Transverse colon (tissue), 4 donors: ENCODE measurements around the gene GABRB2. TPM values are rescaled to one million over a fixed set of nuclear protein-coding genes. Genes with fewer than 3 reads are reported as not detected.

Experiments
- DNase-seq: peaks from one replicate; pipeline ENCODE4 v3.0.0-alpha.2; 2019
- H3K27ac ChIP-seq, 4 donors: fragments of 200-600 bp; sonication (generic); 2 replicates each; pipeline ENCODE4 v1.5.1; 2016 to 2018; ENCODE audit warnings: inconsistent platforms in 4 of 4
- H3K27me3 ChIP-seq: fragments of 200-600 bp; sonication (generic); 2 replicates; pipeline ENCODE4 v1.5.1; 2017; ENCODE audit warnings: inconsistent platforms
- H3K36me3 ChIP-seq, 4 donors: fragments of 200-600 bp; sonication (generic); 2 replicates each; pipeline ENCODE4 v1.5.1; 2017 to 2019; ENCODE audit warnings: inconsistent platforms in 4 of 4
- H3K4me1 ChIP-seq, 4 donors: fragments of 200-600 bp; sonication (generic); 2 replicates each; pipeline ENCODE4 v1.5.1; 2017 to 2020; ENCODE audit warnings: inconsistent platforms in 4 of 4
- H3K4me3 ChIP-seq, 4 donors: fragments of 200-600 bp; sonication (generic); 1 replicate in 1 of 4; 2 replicates in 3 of 4; pipeline versions ENCODE4 v1.5.1 to v1.6.1; 2017 to 2019; ENCODE audit warnings: inconsistent platforms in 4 of 4
- H3K9me3 ChIP-seq, 2 donors: fragments of 200-600 bp; sonication (generic); 2 replicates each; pipeline ENCODE4 v1.5.1; 2017 to 2019; ENCODE audit warnings: inconsistent platforms in 2 of 2
- CTCF ChIP-seq, 5 experiments: fragments of 200-600 bp in 3 of 5; fragments of 450-650 bp in 2 of 5; sonication (generic) in 3 of 5; IDR thresholded peaks; 1 replicate in 2 of 5; 2 replicates in 3 of 5; pipeline ENCODE4 v1.5.1; 2016 to 2017; ENCODE audit warnings: antibody characterized with exemption in 5 of 5, inconsistent platforms in 3 of 5, mild to moderate bottlenecking in 2 of 5, moderate library complexity in 1 of 5
- EP300 ChIP-seq: sonication (generic); formaldehyde crosslinking; IDR thresholded peaks from one replicate; pipeline ENCODE4 v1.6.1; 2017; ENCODE audit warnings: antibody characterized with exemption, low read depth
- POLR2A ChIP-seq: fragments of 450-650 bp; IDR thresholded peaks from one replicate; pipeline ENCODE4 v1.6.1; 2016; ENCODE audit warnings: antibody characterized with exemption, mild to moderate bottlenecking, moderate library complexity
- POLR2AphosphoS5 ChIP-seq, 3 donors: sonication (generic); formaldehyde crosslinking; IDR thresholded peaks; one replicate each; pipeline ENCODE4 v1.6.1; 2016; ENCODE audit warnings: antibody characterized with exemption in 3 of 3
- WGBS, 2 donors: methylation state at CpG; one replicate each; pipeline ENCODE4 v1.1.5; 2018; ENCODE audit warnings: low coverage in 1 of 2; 5-methylcytosine and 5-hydroxymethylcytosine counted together
- in situ Hi-C, 4 donors: fragments of 200-750 bp; cut with MboI; loops; one replicate each; pipeline versions ENCODE4 v1.15.0 to v1.15.1; 2017; ENCODE audit warnings: low sequenced_read_pairs in 3 of 4, low pct_ligation_motif_present in 1 of 4, low pct_unique_long_range_greater_than_20kb in 1 of 4
- intact Hi-C: fragments of 100-400 bp; cut with DNase I; formaldehyde crosslinking; loops from one replicate; pipeline ENCODE4 v1.15.1; 2023; ENCODE audit warnings: low total_unique reads
- total RNA-seq, 4 donors: library from RNA; depleted of rRNA; stranded (reverse); fragments of >200 nt; gene quantifications; one replicate each; pipeline ENCODE4 v1.1.0, GENCODE V29; 2016

GABRB2 gene
- total RNA-seq, 4 donors from 2014 or later, result 0.55 to 0.64 TPM; not detected in 2

DNA sequence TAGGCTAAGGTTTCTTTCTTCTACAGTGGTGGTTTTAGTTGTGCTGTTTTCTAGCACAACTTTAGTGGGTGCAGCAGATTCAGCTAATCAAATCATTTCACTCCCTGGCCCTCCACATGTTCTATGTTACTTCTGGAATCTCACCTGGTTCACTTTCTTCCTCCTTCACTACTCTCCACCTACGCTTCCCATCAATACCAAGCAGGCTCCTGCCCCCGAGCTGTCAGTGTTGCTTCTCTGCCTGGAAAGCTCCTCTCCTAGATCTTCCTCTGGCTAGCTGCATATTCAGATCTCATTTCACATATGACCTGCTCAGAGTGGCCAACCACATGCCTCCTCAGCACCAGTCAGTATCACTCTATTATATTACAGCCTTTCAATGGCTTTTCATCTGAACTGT, 19.6 kb upstream of the GABRB2 start:
- no peak overlapping the region for H3K27ac ChIP-seq
- H3K4me3 ChIP-seq, result no peak overlapping the region
- TF ChIP-seq POLR2A (no peak), CTCF (IDR thresholded peaks at IDR 0.05) (no peak), EP300 (no peak)
- intact Hi-C loops (no loop called here), in situ Hi-C loops (loop anchor here in 1 of 4 donors (25.0 kb wide), 1 partner anchor 1771 kb away; no protein-coding TSS in a partner anchor)
- no peak for DNase-seq
- H3K4me1 ChIP-seq, result no peaks in the 10 kb centered on the region
- WGBS, 2 donors, result 57 to 71% methylated on average over 2 of the region's 2 CpGs
- H3K36me3 ChIP-seq, result no peaks in the 10 kb centered on the region
- H3K27me3 ChIP-seq, result no peaks in the 10 kb centered on the region
- no peaks in the 10 kb centered on the region for H3K9me3 ChIP-seq

- WGBS, 2 donors, result 43 to 46% methylated on average over 1 to 2 of the region's 2 CpGs
- Histone ChIP-seq H3K4me3 (no peak overlapping the region), H3K4me1 (no peaks in the 10 kb centered on the region), H3K36me3 (no peaks in the 10 kb centered on the region), H3K9me3 (no peaks in the 10 kb centered on the region), H3K27me3 (no peaks in the 10 kb centered on the region), H3K27ac (no peak overlapping the region)
- intact Hi-C loops (no loop called here), in situ Hi-C loops (loop anchor here in 1 of 4 donors (25.0 kb wide), 1 partner anchor 1775 kb away; no protein-coding TSS in a partner anchor)
- no peak for TF ChIP-seq EP300
- no peak for TF ChIP-seq POLR2A
- no peak for TF ChIP-seq CTCF (IDR thresholded peaks at IDR 0.05)
- TF ChIP-seq POLR2AphosphoS5 (IDR thresholded peaks at IDR 0.05), result no peak
- no peak for DNase-seq
Measured at GRCh38 chr5:161562446-161562845, 15.9 kb upstream of the GABRB2 start.

GRCh38 chr5:161549106-161549505, 2.6 kb upstream of the GABRB2 start:
- Histone ChIP-seq H3K9me3 (no peaks in the 10 kb centered on the region), H3K27ac (no peak overlapping the region), H3K27me3 (peaks cover 50% of the 10 kb centered on the region), H3K36me3 (no peaks in the 10 kb centered on the region), H3K4me3 (peak overlapping the region in 3 of 4 donors; percentile 1 to 48 (median 38)), H3K4me1 (peaks cover 0 to 28% (median 17%) of the 10 kb centered on the region in 4 donors)
- no peak for DNase-seq
- intact Hi-C loops, result no loop called here
- TF ChIP-seq POLR2AphosphoS5 (IDR thresholded peaks at IDR 0.05) (no peak), EP300 (no peak), POLR2A (no peak), CTCF (IDR thresholded peaks at IDR 0.05) (no peak)
- 10 to 11% methylated on average over 6 to 15 of the region's 15 CpGs for WGBS, 2 donors
- in situ Hi-C loops, result no loop called here

DNA sequence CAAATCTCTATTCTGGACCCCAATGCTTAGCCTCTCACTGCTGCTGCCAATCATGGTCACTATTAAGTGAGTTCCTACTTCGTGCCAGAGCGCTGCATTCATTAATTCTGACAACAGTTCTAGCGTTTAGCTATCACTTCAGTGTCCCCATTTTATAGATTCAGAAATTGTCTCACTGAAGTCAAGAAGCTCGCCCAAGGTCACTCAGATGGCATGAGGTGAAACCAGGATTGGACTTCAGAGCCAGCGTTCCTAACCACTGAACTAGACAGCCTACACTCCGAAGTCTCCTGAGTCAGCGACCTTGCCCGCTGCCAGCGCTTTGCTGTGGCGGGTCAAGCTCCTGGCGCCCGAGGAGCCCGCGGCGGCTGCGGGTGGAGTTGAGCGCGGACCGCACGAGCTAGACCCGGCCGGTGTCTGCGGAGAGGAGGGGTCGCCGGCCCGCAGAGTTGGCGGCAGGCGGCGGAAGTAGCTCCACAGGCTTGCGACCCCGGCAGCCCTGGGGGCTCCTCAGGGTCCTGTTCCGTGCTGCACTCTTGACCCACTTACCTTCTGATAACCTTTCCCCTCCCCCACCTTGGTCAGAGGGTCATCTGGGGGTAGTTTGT, 2.1 kb upstream of the GABRB2 start:
- H3K4me3 ChIP-seq, result peak overlapping the region in 3 of 4 donors; percentile 1 to 48 (median 38)
- H3K27me3 ChIP-seq, result peaks cover 50% of the 10 kb centered on the region
- no peaks in the 10 kb centered on the region for H3K36me3 ChIP-seq
- in situ Hi-C loops, result no loop called here
- peaks cover 0 to 28% (median 17%) of the 10 kb centered on the region in 4 donors for H3K4me1 ChIP-seq
- H3K27ac ChIP-seq, result no peak overlapping the region
- H3K9me3 ChIP-seq, result no peaks in the 10 kb centered on the region
- WGBS, 2 donors, result 2 to 4% methylated on average over 4 to 18 of the region's 32 CpGs
- peak; percentile 9 for DNase-seq
- intact Hi-C loops, result no loop called here
- TF ChIP-seq CTCF (IDR thresholded peaks at IDR 0.05), result no peak
- no peak for TF ChIP-seq POLR2A
- TF ChIP-seq POLR2AphosphoS5 (IDR thresholded peaks at IDR 0.05), result no peak
- TF ChIP-seq EP300, result no peak
